Epithelial cell of proximal tubule (primary cell): ENCODE results near the gene GLYATL3. TPM values are rescaled to one million over a fixed set of nuclear protein-coding genes. Genes with fewer than 3 reads are reported as not detected.
A peak's percentile ranks its signal among the peaks of the same experiment; 100 is the strongest.

Source experiments
- DNase-seq: peaks from one replicate; pipeline ENCODE4 v3.0.0-alpha.2; 2011; ENCODE audit warnings: low read depth
- H3K4me3 ChIP-seq: 2 replicates; pipeline ENCODE4 v1.5.1; 2011; ENCODE audit warnings: low read depth, mild to moderate bottlenecking, low read length
- total RNA-seq: library from RNA; depleted of rRNA; stranded (reverse); fragments of >200 nt; gene quantifications from 2 replicates; pipeline ENCODE4 v1.2.3, GENCODE V29; 2015
- TF ChIP-seq, protein P1 (sequence below): conservative IDR thresholded peaks from 2 replicates; pipeline ENCODE4 v1.5.1; 2012; ENCODE audit warnings: low read depth, mild to moderate bottlenecking, low read length

GLYATL3 gene
- total RNA-seq, 1 donor from 2014 or later: not detected

DNA sequence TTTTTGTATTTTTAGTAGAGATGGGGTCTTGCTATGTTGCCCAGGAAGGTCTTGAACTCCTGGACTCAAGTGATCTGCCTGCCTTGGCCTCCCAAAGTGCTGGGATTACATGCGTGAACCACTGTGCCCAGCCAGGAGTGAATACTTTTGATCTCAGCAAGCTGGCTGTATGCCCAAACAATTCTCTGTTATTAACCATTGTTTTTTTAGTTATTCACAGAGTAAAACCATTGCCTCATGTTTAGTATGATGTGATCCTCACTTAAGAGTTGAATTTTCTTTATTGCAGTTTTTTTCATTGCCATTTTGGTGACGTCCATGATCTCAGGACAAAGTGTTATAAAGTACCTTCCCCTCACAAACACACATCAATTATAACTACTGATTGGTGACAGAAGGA, 65.5 kb downstream of the GLYATL3 start:
- no peak for DNase-seq
- TF ChIP-seq, protein P1, sequence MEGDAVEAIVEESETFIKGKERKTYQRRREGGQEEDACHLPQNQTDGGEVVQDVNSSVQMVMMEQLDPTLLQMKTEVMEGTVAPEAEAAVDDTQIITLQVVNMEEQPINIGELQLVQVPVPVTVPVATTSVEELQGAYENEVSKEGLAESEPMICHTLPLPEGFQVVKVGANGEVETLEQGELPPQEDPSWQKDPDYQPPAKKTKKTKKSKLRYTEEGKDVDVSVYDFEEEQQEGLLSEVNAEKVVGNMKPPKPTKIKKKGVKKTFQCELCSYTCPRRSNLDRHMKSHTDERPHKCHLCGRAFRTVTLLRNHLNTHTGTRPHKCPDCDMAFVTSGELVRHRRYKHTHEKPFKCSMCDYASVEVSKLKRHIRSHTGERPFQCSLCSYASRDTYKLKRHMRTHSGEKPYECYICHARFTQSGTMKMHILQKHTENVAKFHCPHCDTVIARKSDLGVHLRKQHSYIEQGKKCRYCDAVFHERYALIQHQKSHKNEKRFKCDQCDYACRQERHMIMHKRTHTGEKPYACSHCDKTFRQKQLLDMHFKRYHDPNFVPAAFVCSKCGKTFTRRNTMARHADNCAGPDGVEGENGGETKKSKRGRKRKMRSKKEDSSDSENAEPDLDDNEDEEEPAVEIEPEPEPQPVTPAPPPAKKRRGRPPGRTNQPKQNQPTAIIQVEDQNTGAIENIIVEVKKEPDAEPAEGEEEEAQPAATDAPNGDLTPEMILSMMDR: no peak
- no peak overlapping the region for H3K4me3 ChIP-seq

DNA sequence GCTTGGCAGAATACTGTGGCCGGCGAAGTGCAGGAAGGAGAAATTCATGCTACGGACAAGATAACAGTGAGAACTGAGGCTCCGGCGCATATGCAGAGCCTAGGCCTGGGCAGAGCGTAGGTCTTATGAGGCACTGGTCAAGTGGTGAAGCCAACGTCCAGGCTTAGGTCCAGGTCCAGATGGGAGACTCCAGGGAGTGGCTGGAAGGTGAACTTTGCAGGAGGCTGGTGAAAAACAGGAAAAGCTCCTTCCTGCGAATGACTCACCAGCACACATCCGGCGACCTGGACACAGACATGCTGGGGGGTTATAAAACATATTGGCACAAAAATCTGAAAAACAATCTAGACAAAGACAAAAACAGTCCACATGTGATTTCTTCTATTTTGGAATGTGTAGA, 66.1 kb downstream of the GLYATL3 start:
- H3K4me3 ChIP-seq: no peak overlapping the region
- TF ChIP-seq, protein P1: no peak
- no peak for DNase-seq

DNA sequence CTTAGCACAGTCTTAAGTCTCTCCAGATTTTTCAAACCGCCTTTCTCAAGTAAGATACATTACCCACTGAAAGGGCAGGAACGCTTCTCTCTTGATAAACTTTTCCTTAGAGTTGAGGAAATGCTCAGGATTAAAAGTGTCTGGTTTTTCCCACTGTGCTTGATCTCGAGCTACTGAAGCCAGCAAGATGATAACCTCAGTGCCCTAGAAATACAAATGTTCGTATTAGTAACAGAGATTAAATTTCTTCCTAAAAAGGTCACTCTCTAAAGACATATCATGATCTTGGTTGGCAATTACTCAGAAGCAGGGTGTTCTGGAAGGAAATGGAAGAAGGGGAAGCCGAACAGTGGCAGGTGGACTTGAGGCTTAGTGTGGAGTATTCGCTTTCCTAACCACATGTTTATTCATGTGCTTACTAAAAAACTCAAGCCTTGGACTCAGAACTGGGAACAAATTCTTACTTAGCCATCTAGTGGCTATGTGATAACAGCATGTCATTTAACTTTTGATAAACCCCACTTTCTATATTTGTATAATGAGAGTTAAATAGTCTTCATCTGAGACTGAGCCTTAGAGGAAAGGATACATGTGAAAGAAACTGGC, 70.9 kb downstream of the GLYATL3 start:
- no peak overlapping the region for H3K4me3 ChIP-seq
- TF ChIP-seq, protein P1: peak; percentile 50
- DNase-seq: no peak

DNA sequence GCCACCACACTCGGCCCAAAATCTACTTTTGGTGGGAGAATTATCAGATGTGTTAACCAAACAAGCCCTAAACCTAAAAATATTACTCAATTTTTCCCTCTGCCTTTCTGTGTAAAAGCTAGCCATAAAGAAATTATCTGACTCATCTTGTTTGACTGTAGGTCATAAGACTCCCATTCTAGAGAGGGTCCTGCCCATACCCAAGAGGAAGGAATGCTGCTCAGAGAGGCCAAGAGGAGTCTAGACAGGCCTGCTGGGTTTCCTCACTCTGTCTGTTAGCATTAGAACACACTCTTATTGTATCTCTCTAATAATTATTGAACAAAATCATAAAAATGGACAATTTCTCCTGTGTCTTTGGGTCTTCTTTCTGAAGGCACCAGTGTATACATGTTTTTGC, 76.9 kb downstream of the GLYATL3 start:
- TF ChIP-seq, protein P1: no peak
- no peak for DNase-seq
- no peak overlapping the region for H3K4me3 ChIP-seq

Other genes starting within 250 kb of the GLYATL3 start
- gene MMUT, start 36.7 kb upstream of the GLYATL3 start, total RNA-seq: 5.3 and 5.5 TPM in 2 replicates
- gene CENPQ, start 36.6 kb upstream of the GLYATL3 start, total RNA-seq: 13.1 and 14.0 TPM in 2 replicates
- 8.2 and 11.6 TPM in 2 replicates for gene C6orf141, start 50.7 kb downstream of the GLYATL3 start, total RNA-seq
- not detected in 2 replicates for gene RHAG, start 136.9 kb downstream of the GLYATL3 start, total RNA-seq
- 0.06 TPM in 1 of 2 replicates, not detected in the other for gene CRISP2, start 213.6 kb downstream of the GLYATL3 start, total RNA-seq
- not detected in 2 replicates for gene CRISP3, start 244.5 kb downstream of the GLYATL3 start, total RNA-seq